GM18867 (cell line): Measurements from ENCODE around the gene TEX13C.
A peak's percentile ranks its signal among the peaks of the same experiment; 100 is the strongest.
"Not testable (repeated sequence)": the region's sequence is repeated elsewhere in the genome, so short reads cannot be mapped to it uniquely, and the experiment has no call there.

Experiments
- ATAC-seq: cut with Tn5 transposase; IDR thresholded peaks from one replicate; pipeline ENCODE4 v1.9.1; 2021; ENCODE audit warnings: mild to moderate bottlenecking, moderate library complexity; ENCODE audit not compliant: unreplicated experiment

Gene TEX13C

GRCh38 chrX:125319646-125320521 is at the start of gene TEX13C:
Gene TEX13C (plus strand): TSS chrX:125319871. CDS start chrX:125320120, 249 bp downstream.
- ATAC-seq = no peak

- no peak for ATAC-seq
Measured at GRCh38 chrX:125287282-125287681, 32.4 kb upstream of the TEX13C start.

DNA sequence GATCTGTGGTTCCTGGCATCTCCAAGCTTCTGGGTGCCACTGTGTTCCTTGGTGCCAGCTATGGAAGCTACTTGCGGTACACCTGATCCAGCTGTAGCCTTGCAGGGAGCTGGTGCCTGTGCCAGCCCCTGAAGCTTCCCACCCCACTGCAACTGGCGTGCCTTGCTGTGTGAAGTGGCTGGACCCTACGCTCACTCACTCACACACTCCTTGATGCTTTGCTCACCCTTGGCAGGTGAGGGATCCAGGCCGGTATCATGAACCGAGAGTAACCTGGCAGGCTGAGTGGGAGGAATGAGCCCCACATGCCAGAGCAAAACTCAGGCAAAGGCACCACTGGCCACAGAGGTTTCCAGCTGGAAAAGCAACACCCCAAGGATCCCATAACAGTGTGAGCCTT is 31.3 kb upstream of the TEX13C start:
- no peak for ATAC-seq

GRCh38 chrX:125289209-125289608 is 30.5 kb upstream of the TEX13C start:
- no peak for ATAC-seq

- ATAC-seq = no peak
Measured at GRCh38 chrX:125289920-125290319, 29.8 kb upstream of the TEX13C start.

DNA sequence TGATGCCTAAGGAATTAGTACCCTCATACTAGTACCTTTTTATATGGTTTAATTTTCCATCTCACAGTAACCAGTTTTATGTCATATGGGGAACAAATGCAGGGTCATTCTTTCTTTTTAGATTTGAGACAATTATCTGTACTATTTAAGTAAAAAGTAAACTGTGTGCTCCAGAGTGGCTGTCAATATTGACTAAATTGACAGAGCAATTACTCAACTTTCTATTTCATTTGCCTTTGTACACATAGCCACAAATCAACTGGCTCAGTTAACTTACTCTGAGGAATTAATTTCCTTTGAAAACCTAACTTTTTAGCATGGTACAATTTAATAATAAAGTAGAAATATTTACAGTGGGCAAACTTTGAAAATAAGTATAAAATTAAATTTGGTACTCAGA is 28.5 kb upstream of the TEX13C start:
- no peak for ATAC-seq

DNA sequence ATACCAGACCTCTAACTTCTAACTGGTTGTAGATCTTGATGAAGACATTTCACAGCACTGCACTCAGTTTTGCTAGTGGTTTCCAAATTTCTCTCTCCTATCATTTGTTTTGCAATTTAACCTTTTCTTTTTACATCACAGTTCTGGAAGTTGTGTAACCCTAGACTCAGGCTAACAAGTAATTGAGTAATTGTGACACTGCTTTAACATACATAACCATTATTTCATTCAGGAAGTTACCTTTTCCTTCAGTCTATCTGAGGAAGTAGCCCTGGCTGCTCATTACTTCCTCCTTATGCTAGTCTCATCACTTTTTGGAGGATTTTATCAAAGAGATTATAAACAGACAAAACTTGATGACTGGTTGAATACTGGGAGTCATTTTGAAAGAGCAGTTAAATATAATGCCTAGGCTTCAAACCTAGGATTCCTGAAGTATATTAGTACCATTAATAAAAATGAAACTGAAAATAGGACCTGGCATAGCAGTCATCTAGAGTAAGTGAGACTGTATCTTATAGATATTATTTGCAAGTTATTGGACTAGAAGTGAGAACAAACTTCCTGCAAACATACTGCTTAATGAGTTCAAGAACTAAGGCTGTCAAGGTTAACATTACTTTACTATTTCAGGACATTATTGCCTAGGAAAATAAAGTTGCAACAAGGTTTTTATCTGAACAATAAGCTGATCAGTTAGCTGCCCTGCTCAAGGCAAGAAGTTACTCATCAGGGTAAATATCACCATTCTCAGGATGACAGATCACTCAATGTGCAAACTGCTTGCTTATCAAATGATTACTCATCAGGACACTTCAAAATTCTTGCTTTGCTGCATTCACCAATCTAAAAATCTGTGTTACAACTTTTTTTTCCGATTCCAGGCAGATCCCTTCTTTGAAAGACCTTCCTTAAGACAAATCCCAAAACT is 25.6 kb upstream of the TEX13C start:
- ATAC-seq = peak; percentile 48

GRCh38 chrX:125295337-125295736 is 24.3 kb upstream of the TEX13C start:
- peak; percentile 76 for ATAC-seq

DNA sequence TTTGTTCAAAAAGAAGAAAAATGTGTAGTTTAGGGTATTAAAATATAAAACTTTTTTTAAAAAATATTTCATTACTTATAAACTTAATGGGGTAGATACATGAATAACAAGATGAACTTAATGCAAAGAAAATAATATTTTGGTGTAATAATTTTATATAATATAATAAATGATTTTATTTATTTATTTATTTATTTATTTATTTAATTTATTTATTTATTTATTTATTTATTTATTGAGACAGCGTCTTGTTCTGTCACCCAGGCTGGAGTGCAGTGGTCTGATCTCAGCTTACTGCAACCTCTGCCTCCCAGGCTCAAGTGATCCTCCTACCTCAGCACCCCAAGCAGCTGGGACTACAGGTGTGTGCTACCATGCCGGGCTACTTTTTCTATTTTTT is 20.8 kb upstream of the TEX13C start:
- ATAC-seq = no peak

DNA sequence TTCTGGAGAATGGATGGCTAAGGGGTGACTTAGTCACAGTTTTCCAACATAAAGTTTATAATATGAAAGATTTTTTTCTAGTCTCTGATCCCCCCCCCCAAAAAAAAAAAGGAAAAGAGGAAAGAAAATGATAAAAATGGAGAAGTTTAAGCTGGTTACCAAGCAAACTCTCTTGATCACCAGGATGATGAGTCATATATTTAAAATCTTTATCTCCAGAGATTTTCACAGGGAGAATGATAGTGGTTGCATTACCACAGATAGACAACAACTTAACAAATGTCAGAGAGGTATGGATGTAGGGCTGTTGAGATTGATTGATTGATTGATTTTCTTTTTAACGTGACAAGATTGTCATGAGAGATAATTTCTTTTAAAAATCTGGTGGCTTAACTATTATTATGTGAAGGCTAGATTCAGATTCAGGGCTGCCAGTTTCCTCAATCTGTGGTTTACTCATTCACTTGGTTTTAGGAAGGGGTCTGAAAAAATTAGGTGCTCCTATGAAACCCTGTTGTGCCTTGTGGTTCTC is 13.3 kb upstream of the TEX13C start:
- no peak for ATAC-seq

DNA sequence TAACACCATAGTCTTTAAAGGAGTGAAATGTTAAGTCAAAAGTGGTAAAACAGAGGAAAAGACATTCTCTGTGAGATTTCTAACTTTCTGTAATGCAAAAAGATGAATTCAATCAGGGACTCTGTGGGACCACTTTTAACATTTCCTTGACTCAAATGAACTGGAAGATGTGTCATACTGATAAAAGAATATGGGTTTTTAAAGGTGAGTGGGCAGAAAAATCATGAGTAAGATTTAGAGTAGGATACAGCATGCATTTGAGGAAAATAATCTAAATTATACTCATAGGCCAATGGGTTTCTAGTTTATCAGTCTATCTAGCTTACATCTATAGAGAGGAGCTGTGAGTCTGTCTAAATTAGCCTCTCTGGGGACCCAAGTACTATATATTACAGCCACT is 11.0 kb upstream of the TEX13C start:
- no peak for ATAC-seq

- not testable (repeated sequence) for ATAC-seq
Measured at GRCh38 chrX:125319166-125319565, 505 bp upstream of the TEX13C start.

GRCh38 chrX:125322431-125322830 is 2.8 kb downstream of the TEX13C start:
- no peak for ATAC-seq

- ATAC-seq = no peak
Measured at GRCh38 chrX:125326599-125326998, 6.9 kb downstream of the TEX13C start.

- no peak for ATAC-seq
Measured at GRCh38 chrX:125327891-125328290, 8.2 kb downstream of the TEX13C start.

GRCh38 chrX:125333583-125333982 is 13.9 kb downstream of the TEX13C start:
- no peak for ATAC-seq

DNA sequence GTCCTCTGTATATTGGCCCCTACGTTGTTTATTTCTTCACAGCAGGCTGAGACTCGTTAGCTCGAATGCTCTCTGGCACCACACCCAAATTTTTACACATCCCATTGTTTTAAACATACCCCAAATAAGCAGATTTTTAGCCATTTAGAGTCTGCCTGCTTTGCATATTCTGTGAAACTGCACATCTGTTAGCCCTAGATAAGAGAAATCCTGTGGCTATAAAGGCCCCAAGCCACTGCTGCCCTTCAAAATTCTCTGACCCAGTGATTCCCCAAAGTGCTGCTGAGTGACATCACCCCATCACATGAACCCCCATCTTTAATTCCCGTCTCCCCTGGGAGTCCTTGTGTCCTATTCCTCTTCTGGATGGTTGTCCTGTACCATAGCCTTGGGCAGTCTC is 20.8 kb downstream of the TEX13C start:
- ATAC-seq = no peak

- ATAC-seq = no peak
Measured at GRCh38 chrX:125374169-125374568, 54.5 kb downstream of the TEX13C start.
